Endothelial cell of umbilical vein (primary cell): Measurements from ENCODE around the gene RCOR3.

ENCODE experiments used
- EZH2 ChIP-seq: IDR thresholded peaks from 2 replicates; pipeline ENCODE4 v1.6.1; 2012; ENCODE audit warnings: borderline replicate concordance, low read depth, mild to moderate bottlenecking, moderate library complexity, low read length, inconsistent platforms; ENCODE audit not compliant: severe bottlenecking
- GATA2 ChIP-seq: IDR thresholded peaks from 2 replicates; pipeline ENCODE4 v1.7.0; 2011; ENCODE audit warnings: low read depth, mild to moderate bottlenecking, moderate library complexity, mixed read lengths, low read length; ENCODE audit not compliant: insufficient read length, insufficient read depth
- JUN ChIP-seq: IDR thresholded peaks from 2 replicates; pipeline ENCODE4 v1.6.1; 2011; ENCODE audit warnings: borderline replicate concordance, low read depth; ENCODE audit not compliant: insufficient read length, insufficient read depth
- POLR2A ChIP-seq: IDR thresholded peaks from 2 replicates; pipeline ENCODE4 v1.6.1; 2012; ENCODE audit warnings: low read depth, mild to moderate bottlenecking, control low read depth, low read length
- TF ChIP-seq, protein P1 (sequence below), 2 donors: IDR thresholded peaks; 1 replicate in 1 of 2; 2 replicates in 1 of 2; pipeline ENCODE4 v1.5.1; 2011; ENCODE audit warnings: low read length in 2 of 2, mild to moderate bottlenecking in 2 of 2, moderate library complexity in 2 of 2, control low read depth in 1 of 2, inconsistent platforms in 1 of 2, low read depth in 1 of 2; ENCODE audit not compliant: insufficient read depth in 1 of 2; ENCODE audit errors: extremely low read depth in 1 of 2

- TF ChIP-seq, protein P1, sequence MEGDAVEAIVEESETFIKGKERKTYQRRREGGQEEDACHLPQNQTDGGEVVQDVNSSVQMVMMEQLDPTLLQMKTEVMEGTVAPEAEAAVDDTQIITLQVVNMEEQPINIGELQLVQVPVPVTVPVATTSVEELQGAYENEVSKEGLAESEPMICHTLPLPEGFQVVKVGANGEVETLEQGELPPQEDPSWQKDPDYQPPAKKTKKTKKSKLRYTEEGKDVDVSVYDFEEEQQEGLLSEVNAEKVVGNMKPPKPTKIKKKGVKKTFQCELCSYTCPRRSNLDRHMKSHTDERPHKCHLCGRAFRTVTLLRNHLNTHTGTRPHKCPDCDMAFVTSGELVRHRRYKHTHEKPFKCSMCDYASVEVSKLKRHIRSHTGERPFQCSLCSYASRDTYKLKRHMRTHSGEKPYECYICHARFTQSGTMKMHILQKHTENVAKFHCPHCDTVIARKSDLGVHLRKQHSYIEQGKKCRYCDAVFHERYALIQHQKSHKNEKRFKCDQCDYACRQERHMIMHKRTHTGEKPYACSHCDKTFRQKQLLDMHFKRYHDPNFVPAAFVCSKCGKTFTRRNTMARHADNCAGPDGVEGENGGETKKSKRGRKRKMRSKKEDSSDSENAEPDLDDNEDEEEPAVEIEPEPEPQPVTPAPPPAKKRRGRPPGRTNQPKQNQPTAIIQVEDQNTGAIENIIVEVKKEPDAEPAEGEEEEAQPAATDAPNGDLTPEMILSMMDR (IDR thresholded peaks at IDR 0.05; ENCODE audit: extremely low read depth in 1 of 2, insufficient read depth in 1 of 2, low read depth in 1 of 2, low read length in 2 of 2): no peak
- no peak for TF ChIP-seq JUN
- no peak for TF ChIP-seq POLR2A
- no peak for TF ChIP-seq GATA2
- no peak for TF ChIP-seq EZH2
Measured at GRCh38 chr1:211282023-211282373, 22.8 kb downstream of the RCOR3 start.
